Spleen (tissue), 7 donors: ENCODE results near the gene DLG2.

Experiments used
- CTCF ChIP-seq, 11 experiments: fragments of 200-600 bp in 7 of 11; fragments of 450-650 bp in 4 of 11; sonication (generic) in 4 of 11; IDR thresholded peaks in 8 of 11; conservative IDR thresholded peaks in 3 of 11; 1 replicate in 7 of 11; 2 replicates in 4 of 11; pipeline versions ENCODE4 v1.4.0 to v1.8.0; 2016 to 2021; ENCODE audit warnings: antibody characterized with exemption in 11 of 11, inconsistent platforms in 4 of 11, mild to moderate bottlenecking in 1 of 11
- POLR2A ChIP-seq, 3 donors: fragments of 450-650 bp; IDR thresholded peaks; one replicate each; pipeline ENCODE4 v1.5.1; 2017; ENCODE audit warnings: antibody characterized with exemption in 3 of 3, mild to moderate bottlenecking in 1 of 3
- POLR2AphosphoS5 ChIP-seq, 3 donors: sonication (generic); formaldehyde crosslinking; IDR thresholded peaks; one replicate each; pipeline ENCODE4 v1.5.1; 2017; ENCODE audit warnings: antibody characterized with exemption in 3 of 3
- donor health status: DM: no; HTN: no; CAD: no; lungs with moderate emphysema.
- donor health status: DM: no; HTN: no; CAD: no.
- donor health status: DM: no; HTN: no; CAD: no.

- TF ChIP-seq CTCF (IDR thresholded peaks at IDR 0.05 in 8 of 11, conservative IDR thresholded peaks at IDR 0.05 in 3 of 11) (no peak), POLR2A (IDR thresholded peaks at IDR 0.05) (no peak), POLR2AphosphoS5 (IDR thresholded peaks at IDR 0.05) (no peak)
These were observed 905.6 kb downstream of the DLG2 start for GRCh38 chr11:84721561-84721961.
